ENCODE measurements around the gene PKD1L1.

- TF ChIP-seq CTCF (optimal IDR thresholded peaks at IDR 0.05 in 1 of 3, IDR thresholded peaks at IDR 0.05 in 1 of 3, conservative IDR thresholded peaks at IDR 0.05 in 1 of 3; ENCODE audit: extremely low read depth in 1 of 3, insufficient read depth in 2 of 3, low read length in 3 of 3), result no peak
- TF ChIP-seq EZH2 (IDR thresholded peaks at IDR 0.05; ENCODE audit: low read length), result no peak
Observed at GRCh38 chr7:47794016-47794415, 154.2 kb downstream of the PKD1L1 start.
